Colonic mucosa (tissue), 4 donors: ENCODE results near the gene RASSF7. TPM values are rescaled to one million over a fixed set of nuclear protein-coding genes. Genes with fewer than 3 reads are reported as not detected.

Experiments used
- DNase-seq: peaks from one replicate; pipeline ENCODE4 v3.0.0-alpha.2; 2020
- H3K27ac ChIP-seq: fragments of 200-600 bp; one replicate; pipeline ENCODE4 v1.8.0; 2021
- H3K27me3 ChIP-seq: fragments of 200-600 bp; one replicate; pipeline ENCODE4 v1.8.0; 2021
- H3K36me3 ChIP-seq: fragments of 200-600 bp; one replicate; pipeline ENCODE4 v1.8.0; 2021
- H3K4me1 ChIP-seq: fragments of 200-600 bp; one replicate; pipeline ENCODE4 v1.8.0; 2021; ENCODE audit warnings: mild to moderate bottlenecking
- H3K4me3 ChIP-seq: fragments of 200-600 bp; one replicate; pipeline ENCODE4 v1.8.0; 2021
- H3K9ac ChIP-seq, 2 donors: one replicate each; pipeline ENCODE4 v1.7.0; 2013; ENCODE audit warnings: control low read depth in 2 of 2, low read depth in 2 of 2, low read length in 2 of 2
- H3K9me3 ChIP-seq: fragments of 200-600 bp; one replicate; pipeline ENCODE4 v1.8.0; 2021
- intact Hi-C: fragments of 100-400 bp; cut with DNase I; formaldehyde crosslinking; loops from one replicate; pipeline ENCODE4 v1.14.1; 2022
- total RNA-seq, 2 donors: library from RNA; stranded (reverse); fragmentation: NEBNext Ultra II Directional in 1 of 2; extraction: Animal tissue kit (Norgen Biotek cat#: 25700) in 1 of 2; gene quantifications; one replicate each; pipeline ENCODE4 v1.2.1, GENCODE V29; 2021
- TF ChIP-seq, protein P1 (sequence below): fragments of 200-600 bp; IDR thresholded peaks from one replicate; pipeline ENCODE4 v1.8.0; 2022; ENCODE audit warnings: antibody characterized with exemption, mild to moderate bottlenecking
- donor health status: healthy.
- donor health status: DM: no; HTN: no; CAD: no.
- donor health status: DM: no; HTN: no; CAD: no.

The RASSF7 gene
- total RNA-seq, 2 donors from 2014 or later = 108 to 139 TPM

DNA sequence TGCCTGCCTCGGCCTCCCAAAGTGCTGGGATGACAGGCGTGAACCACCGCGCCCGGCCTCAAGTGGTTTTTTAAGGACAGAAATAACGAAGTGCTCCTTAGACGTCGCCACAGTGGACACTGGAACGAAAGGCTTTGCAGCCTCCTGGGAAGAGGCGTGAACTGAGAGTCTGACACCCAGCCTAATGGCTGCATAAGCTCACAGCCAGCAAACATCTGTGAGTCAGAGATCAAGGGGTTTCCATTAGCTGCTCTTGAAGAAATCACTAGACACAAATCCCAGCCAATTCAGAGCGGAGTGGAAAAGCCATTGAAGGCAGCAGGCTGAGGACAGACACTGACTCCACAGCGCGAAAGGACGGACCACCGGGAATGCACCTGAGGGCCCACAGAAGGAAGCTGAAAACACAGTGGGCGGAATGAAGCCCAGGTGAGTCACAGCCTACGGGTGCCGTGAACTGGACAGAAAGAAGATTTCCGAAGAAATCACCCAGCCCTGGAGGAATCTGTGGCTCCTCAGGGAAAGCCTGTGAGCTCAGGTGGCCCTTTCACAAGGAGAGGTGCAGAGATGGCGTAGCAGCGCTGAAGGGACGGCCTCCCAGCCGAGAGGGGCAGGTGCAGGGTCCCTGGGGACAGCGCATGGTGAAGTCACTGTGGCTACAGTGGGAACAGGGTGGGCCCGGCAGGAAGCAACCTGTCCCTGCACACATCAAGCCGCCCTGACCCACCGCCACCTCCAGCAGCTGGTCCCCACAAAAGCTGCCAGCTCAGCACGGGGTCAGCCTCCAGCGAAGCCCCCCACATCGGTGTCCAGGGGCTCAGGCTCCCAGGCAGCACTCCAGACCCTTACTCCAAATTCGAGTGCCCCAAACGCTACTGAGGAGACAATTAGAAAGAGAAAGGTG lies 11.8 kb upstream of the RASSF7 start:
- DNase-seq = no peak
- intact Hi-C loops = no loop called here
- TF ChIP-seq, protein P1, sequence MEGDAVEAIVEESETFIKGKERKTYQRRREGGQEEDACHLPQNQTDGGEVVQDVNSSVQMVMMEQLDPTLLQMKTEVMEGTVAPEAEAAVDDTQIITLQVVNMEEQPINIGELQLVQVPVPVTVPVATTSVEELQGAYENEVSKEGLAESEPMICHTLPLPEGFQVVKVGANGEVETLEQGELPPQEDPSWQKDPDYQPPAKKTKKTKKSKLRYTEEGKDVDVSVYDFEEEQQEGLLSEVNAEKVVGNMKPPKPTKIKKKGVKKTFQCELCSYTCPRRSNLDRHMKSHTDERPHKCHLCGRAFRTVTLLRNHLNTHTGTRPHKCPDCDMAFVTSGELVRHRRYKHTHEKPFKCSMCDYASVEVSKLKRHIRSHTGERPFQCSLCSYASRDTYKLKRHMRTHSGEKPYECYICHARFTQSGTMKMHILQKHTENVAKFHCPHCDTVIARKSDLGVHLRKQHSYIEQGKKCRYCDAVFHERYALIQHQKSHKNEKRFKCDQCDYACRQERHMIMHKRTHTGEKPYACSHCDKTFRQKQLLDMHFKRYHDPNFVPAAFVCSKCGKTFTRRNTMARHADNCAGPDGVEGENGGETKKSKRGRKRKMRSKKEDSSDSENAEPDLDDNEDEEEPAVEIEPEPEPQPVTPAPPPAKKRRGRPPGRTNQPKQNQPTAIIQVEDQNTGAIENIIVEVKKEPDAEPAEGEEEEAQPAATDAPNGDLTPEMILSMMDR = no peak

DNA sequence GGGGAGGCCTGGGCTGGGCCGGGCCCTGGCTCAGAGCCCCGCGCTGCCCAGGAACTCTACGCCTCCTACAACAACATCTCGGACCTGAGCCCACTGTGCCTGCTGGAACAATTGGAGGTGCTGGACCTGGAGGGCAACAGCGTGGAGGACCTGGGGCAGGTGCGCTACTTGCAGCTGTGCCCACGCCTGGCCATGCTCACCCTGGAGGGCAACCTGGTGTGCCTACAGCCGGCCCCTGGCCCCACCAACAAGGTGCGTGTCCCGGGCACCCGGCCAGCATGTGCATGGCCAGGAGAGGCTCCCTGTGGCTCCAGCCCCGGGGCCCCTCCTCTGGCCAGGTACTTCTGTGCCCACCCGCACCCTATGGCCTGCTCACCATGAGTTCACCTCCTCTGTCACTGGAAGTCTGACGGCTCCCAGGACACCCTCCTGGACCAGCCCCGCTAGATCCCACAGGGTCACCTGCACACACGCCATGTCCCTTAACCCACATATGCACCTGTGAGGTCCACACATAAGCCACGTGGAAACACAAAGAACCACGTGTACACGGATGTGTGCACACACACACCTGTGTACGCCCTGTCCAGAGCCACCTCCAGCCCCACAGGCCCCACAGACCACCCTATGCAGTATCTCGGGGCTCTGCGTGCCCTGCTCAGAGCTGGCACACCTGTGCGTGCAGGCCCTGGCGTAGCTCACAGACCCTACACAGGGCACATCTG lies 10.6 kb upstream of the RASSF7 start:
- Histone ChIP-seq H3K9me3 (no peaks in the 10 kb centered on the region), H3K4me1 (no peaks in the 10 kb centered on the region), H3K9ac (no peak overlapping the region), H3K27ac (no peak overlapping the region), H3K4me3 (no peak overlapping the region), H3K36me3 (no peaks in the 10 kb centered on the region), H3K27me3 (peaks cover 2% of the 10 kb centered on the region)
- TF ChIP-seq, protein P1 = no peak
- intact Hi-C loops = loop anchor here (10.0 kb wide), 1 partner anchor 175 kb away; no protein-coding TSS in a partner anchor
- DNase-seq = no peak

More for the DNA sequence above, 11.8 kb upstream of the RASSF7 start:
- H3K4me1 ChIP-seq = no peaks in the 10 kb centered on the region
- H3K9me3 ChIP-seq = no peaks in the 10 kb centered on the region
- no peaks in the 10 kb centered on the region for H3K36me3 ChIP-seq
- no peak overlapping the region for H3K27ac ChIP-seq
- no peak overlapping the region for H3K9ac ChIP-seq
- H3K27me3 ChIP-seq = no peaks in the 10 kb centered on the region
- H3K4me3 ChIP-seq = no peak overlapping the region

DNA sequence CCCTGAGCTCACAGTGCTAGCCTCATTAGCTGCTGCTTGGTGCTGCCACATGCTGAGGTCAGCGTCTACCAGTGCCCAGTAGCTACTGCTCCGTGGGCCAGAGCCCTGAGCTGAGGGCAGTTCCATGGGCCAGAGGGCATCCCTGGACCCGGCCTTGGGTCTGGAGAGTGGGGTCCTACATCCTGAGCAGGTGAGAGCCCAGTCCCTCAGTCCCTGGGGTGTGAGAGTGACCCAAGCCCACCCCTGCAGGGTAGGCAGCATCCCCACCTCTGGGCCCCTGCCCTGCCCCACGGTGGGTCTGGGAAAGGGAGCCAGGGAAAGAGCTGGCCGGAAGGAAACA lies 10.1 kb upstream of the RASSF7 start:
- H3K4me3 ChIP-seq = no peak overlapping the region
- no peaks in the 10 kb centered on the region for H3K9me3 ChIP-seq
- no peaks in the 10 kb centered on the region for H3K4me1 ChIP-seq
- H3K27me3 ChIP-seq = peaks cover 7% of the 10 kb centered on the region
- intact Hi-C loops = loop anchor here (10.0 kb wide), 1 partner anchor 174 kb away; no protein-coding TSS in a partner anchor
- TF ChIP-seq, protein P1 = no peak
- DNase-seq = no peak
- H3K36me3 ChIP-seq = no peaks in the 10 kb centered on the region
- no peak overlapping the region for H3K9ac ChIP-seq
- H3K27ac ChIP-seq = no peak overlapping the region

DNA sequence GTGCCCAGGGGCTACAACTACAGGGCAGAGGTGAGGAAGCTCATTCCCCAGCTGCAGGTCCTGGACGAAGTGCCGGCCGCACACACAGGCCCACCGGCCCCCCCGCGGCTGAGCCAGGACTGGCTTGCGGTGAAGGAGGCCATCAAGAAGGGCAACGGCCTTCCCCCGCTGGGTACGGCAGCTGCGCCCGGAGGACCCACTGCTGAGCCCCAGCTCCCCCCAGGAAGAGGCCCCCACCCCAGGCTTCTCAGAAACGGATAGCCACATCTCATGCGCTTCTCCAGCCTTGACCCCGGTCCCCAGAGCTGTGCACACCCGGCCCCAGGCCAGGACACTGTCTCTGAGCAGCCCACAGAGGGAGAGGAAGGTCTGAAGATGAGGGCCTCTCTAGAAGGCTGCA lies 9.6 kb upstream of the RASSF7 start:
- Histone ChIP-seq H3K9ac (no peak overlapping the region), H3K4me1 (no peaks in the 10 kb centered on the region), H3K27me3 (peaks cover 8% of the 10 kb centered on the region), H3K27ac (no peak overlapping the region), H3K4me3 (no peak overlapping the region), H3K9me3 (no peaks in the 10 kb centered on the region), H3K36me3 (no peaks in the 10 kb centered on the region)
- intact Hi-C loops = loop anchor here (10.0 kb wide), 1 partner anchor 174 kb away; no protein-coding TSS in a partner anchor
- no peak for DNase-seq
- TF ChIP-seq, protein P1 = no peak

DNA sequence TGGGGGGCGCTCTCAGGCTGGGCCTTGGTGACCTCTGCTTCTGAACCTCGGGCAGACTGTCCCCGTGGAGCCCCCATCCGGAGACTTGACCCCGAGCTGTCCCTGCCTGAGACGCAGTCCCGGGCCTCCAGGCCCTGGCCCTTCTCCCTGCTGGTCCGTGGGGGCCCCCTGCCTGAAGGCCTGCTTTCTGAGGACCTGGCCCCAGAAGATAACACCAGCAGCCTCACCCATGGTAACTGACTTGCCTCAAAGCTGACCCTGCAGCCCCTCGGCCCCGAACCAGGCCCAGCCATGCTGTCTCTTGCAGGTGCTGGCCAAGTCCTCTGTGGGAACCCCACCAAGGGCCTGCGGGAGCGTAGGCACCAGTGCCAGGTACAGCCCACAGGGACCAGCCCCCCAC lies 9.2 kb upstream of the RASSF7 start:
- intact Hi-C loops = loop anchor here (10.0 kb wide), 1 partner anchor 173 kb away; no protein-coding TSS in a partner anchor
- Histone ChIP-seq H3K4me3 (no peak overlapping the region), H3K9ac (no peak overlapping the region), H3K27me3 (peaks cover 12% of the 10 kb centered on the region), H3K27ac (no peak overlapping the region), H3K9me3 (no peaks in the 10 kb centered on the region), H3K36me3 (no peaks in the 10 kb centered on the region), H3K4me1 (no peaks in the 10 kb centered on the region)
- no peak for DNase-seq
- TF ChIP-seq, protein P1 = no peak
